Measurements from ENCODE around the gene LMCD1. TPM values are rescaled to one million over a fixed set of nuclear protein-coding genes. Genes with fewer than 3 reads are reported as not detected.

Gene LMCD1
- total RNA-seq, 2 experiments from 2014 or later, result 0.47 TPM; not detected in 1

GRCh38 chr3:8481380-8481779 is 20.2 kb upstream of the LMCD1 start:
- CTCF ChIA-PET (ENCODE audit: unreplicated experiment), result no interaction called here
- H2AFZ ChIP-seq (ENCODE audit: low read length), result no peak overlapping the region
- H3K27ac ChIP-seq (ENCODE audit: low read depth, low read length, poor library complexity, severe bottlenecking), result no peak overlapping the region
- TF ChIP-seq, protein P1, sequence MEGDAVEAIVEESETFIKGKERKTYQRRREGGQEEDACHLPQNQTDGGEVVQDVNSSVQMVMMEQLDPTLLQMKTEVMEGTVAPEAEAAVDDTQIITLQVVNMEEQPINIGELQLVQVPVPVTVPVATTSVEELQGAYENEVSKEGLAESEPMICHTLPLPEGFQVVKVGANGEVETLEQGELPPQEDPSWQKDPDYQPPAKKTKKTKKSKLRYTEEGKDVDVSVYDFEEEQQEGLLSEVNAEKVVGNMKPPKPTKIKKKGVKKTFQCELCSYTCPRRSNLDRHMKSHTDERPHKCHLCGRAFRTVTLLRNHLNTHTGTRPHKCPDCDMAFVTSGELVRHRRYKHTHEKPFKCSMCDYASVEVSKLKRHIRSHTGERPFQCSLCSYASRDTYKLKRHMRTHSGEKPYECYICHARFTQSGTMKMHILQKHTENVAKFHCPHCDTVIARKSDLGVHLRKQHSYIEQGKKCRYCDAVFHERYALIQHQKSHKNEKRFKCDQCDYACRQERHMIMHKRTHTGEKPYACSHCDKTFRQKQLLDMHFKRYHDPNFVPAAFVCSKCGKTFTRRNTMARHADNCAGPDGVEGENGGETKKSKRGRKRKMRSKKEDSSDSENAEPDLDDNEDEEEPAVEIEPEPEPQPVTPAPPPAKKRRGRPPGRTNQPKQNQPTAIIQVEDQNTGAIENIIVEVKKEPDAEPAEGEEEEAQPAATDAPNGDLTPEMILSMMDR (conservative IDR thresholded peaks at IDR 0.05; ENCODE audit: low read length), result no peak
- TF ChIP-seq EZH2phosphoT487 (IDR thresholded peaks at IDR 0.05; ENCODE audit: borderline replicate concordance, low read depth, low read length), result no peak
- no peak for DNase-seq (ENCODE audit: low spot score)
- no peaks in the 10 kb centered on the region for H3K9me2 ChIP-seq (ENCODE audit: insufficient read depth, low read length)
- H4K20me1 ChIP-seq (ENCODE audit: insufficient read depth, low read length), result no peaks in the 10 kb centered on the region
- no peaks in the 10 kb centered on the region for H3K36me3 ChIP-seq (ENCODE audit: insufficient read depth, low read length)
- no peaks in the 10 kb centered on the region for H3K9me3 ChIP-seq (ENCODE audit: low read length)
- intact Hi-C loops (cut with micrococcal nuclease; ENCODE audit: unreplicated experiment), result no loop called here
- no peaks in the 10 kb centered on the region for H3K79me2 ChIP-seq (ENCODE audit: insufficient read depth, low read depth, low read length)
- no peaks in the 10 kb centered on the region for H3K4me1 ChIP-seq (ENCODE audit: insufficient read depth, low read length, poor library complexity, severe bottlenecking)
- H3K4me2 ChIP-seq (ENCODE audit: low read length), result no peak overlapping the region
- no TSS peak for BruUV-seq (replicated peaks)
- POLR2A ChIA-PET, result no interaction called here
- H3K4me3 ChIP-seq (ENCODE audit: low read depth, low read length, poor library complexity, severe bottlenecking), result no peak overlapping the region

DNA sequence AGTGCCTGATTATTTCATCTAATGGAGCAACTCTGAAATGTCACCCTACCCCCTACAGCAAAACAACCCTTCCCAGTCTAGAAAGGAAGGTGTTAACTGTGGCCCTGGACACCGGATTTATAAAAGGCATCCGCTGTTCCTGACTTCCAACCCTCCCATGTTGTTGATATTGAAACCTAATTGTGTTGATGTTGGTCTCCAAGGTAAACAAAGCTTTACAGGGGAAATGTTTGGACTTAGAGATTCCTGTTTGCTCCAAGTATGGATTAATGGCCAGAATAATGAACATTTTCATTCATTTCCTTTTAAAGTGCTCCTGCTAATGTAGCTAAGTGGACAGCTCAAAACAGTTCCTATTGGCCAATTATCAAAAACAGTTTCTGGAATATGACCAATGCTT is 19.4 kb upstream of the LMCD1 start:
- Histone ChIP-seq H3K4me3 (ENCODE audit: low read depth, low read length, poor library complexity, severe bottlenecking) (no peak overlapping the region), H3K79me2 (ENCODE audit: insufficient read depth, low read depth, low read length) (no peaks in the 10 kb centered on the region), H3K27ac (ENCODE audit: low read depth, low read length, poor library complexity, severe bottlenecking) (no peak overlapping the region), H3K4me2 (ENCODE audit: low read length) (no peak overlapping the region), H3K9me2 (ENCODE audit: insufficient read depth, low read length) (no peaks in the 10 kb centered on the region), H4K20me1 (ENCODE audit: insufficient read depth, low read length) (no peaks in the 10 kb centered on the region), H3K36me3 (ENCODE audit: insufficient read depth, low read length) (no peaks in the 10 kb centered on the region), H3K9me3 (ENCODE audit: low read length) (no peaks in the 10 kb centered on the region), H3K4me1 (ENCODE audit: insufficient read depth, low read length, poor library complexity, severe bottlenecking) (no peaks in the 10 kb centered on the region), H2AFZ (ENCODE audit: low read length) (no peak overlapping the region)
- no TSS peak for BruUV-seq (replicated peaks)
- no peak for DNase-seq (ENCODE audit: low spot score)
- ChIA-PET CTCF (ENCODE audit: unreplicated experiment) (no interaction called here), POLR2A (interaction anchor here (0.6 kb wide), 1 partner anchor 584 kb away, joined by 3 read pairs; no protein-coding TSS in a partner anchor)
- intact Hi-C loops (cut with micrococcal nuclease; ENCODE audit: unreplicated experiment), result no loop called here
- no peak for TF ChIP-seq EZH2phosphoT487 (IDR thresholded peaks at IDR 0.05; ENCODE audit: borderline replicate concordance, low read depth, low read length)
- TF ChIP-seq, protein P1 (conservative IDR thresholded peaks at IDR 0.05; ENCODE audit: low read length), result no peak

- no peak overlapping the region for H3K27ac ChIP-seq (ENCODE audit: low read depth, low read length, poor library complexity, severe bottlenecking)
- CTCF ChIA-PET (ENCODE audit: unreplicated experiment), result no interaction called here
Observed at GRCh38 chr3:8482960-8483665, 18.5 kb upstream of the LMCD1 start.

More at GRCh38 chr3:8482960-8483665, 18.5 kb upstream of the LMCD1 start:
- no peaks in the 10 kb centered on the region for H3K4me1 ChIP-seq (ENCODE audit: insufficient read depth, low read length, poor library complexity, severe bottlenecking)
- no peak for TF ChIP-seq EZH2phosphoT487 (IDR thresholded peaks at IDR 0.05; ENCODE audit: borderline replicate concordance, low read depth, low read length)
- TF ChIP-seq, protein P1 (conservative IDR thresholded peaks at IDR 0.05; ENCODE audit: low read length), result no peak
- no peak overlapping the region for H3K4me2 ChIP-seq (ENCODE audit: low read length)
- no peak overlapping the region for H3K4me3 ChIP-seq (ENCODE audit: low read depth, low read length, poor library complexity, severe bottlenecking)
- no TSS peak for BruUV-seq (replicated peaks)
- POLR2A ChIA-PET, result interaction anchor here (0.6 to 1.2 kb wide), 3 partner anchors 16 to 585 kb away, joined by 3 to 4 read pairs (median 3); no protein-coding TSS in a partner anchor
- H3K9me3 ChIP-seq (ENCODE audit: low read length), result no peaks in the 10 kb centered on the region
- no peak overlapping the region for H2AFZ ChIP-seq (ENCODE audit: low read length)
- H3K79me2 ChIP-seq (ENCODE audit: insufficient read depth, low read depth, low read length), result no peaks in the 10 kb centered on the region
- no peaks in the 10 kb centered on the region for H3K36me3 ChIP-seq (ENCODE audit: insufficient read depth, low read length)
- intact Hi-C loops (cut with micrococcal nuclease; ENCODE audit: unreplicated experiment), result no loop called here
- H3K9me2 ChIP-seq (ENCODE audit: insufficient read depth, low read length), result no peaks in the 10 kb centered on the region
- H4K20me1 ChIP-seq (ENCODE audit: insufficient read depth, low read length), result no peaks in the 10 kb centered on the region
- no peak for DNase-seq (ENCODE audit: low spot score)
